GM18505 (cell line): Measurements from ENCODE around the gene CBX6.

Source experiments
- ATAC-seq: cut with Tn5 transposase; IDR thresholded peaks from one replicate; pipeline ENCODE4 v1.9.1; 2021; ENCODE audit not compliant: unreplicated experiment
- POLR2A ChIP-seq: IDR thresholded peaks from 4 replicates; pipeline ENCODE4 v1.6.1; 2011; ENCODE audit warnings: borderline replicate concordance; ENCODE audit not compliant: insufficient read depth, insufficient read length; ENCODE audit errors: extremely low read depth

CBX6 gene

DNA sequence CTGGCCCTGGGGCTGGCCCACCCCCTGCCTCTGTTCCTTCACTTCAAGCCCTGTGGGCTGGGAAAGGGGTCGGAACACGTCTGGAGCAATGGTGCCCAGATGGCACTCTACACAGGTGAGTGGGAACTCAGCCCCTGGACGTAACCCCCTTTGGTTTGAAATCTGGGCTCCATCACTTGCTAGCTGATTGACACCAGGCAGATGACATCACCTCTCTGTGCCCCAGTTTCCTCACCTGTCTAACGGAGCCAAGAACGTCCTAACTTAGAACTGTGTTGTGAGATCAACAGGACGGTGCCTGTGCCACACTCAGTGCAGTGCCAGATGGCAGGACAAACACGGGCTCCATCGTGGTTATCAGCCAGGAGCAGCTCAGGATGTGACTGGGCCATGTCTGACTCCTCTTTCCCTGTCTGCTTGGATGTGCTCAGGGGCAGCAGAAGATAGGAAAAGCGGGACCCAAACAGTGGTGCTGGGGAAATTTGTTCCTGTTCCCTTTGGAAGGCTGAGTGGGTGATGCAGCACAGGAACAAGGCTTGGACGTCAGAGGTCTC, 52.6 kb downstream of the CBX6 start:
- ATAC-seq: no peak
- no peak for TF ChIP-seq POLR2A

DNA sequence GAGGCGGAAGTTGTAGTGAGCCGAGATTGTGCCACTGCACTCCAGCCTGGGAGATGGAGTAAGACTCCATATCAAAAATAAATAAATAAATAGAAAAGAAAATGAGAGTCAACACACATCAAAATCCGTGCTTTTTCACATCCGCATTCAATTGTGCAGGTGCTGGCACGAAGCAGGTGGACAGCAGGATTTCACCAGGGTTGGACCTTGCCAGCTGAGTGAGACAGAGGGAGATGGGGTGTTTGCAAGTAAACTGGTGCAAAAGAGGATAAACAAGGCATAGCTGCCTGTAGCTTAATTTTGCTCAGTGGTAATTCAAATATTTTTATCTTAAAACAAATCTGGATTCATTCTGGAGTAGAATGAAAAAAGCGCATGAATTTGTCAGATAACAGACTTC, 54.8 kb downstream of the CBX6 start:
- no peak for TF ChIP-seq POLR2A
- no peak for ATAC-seq

DNA sequence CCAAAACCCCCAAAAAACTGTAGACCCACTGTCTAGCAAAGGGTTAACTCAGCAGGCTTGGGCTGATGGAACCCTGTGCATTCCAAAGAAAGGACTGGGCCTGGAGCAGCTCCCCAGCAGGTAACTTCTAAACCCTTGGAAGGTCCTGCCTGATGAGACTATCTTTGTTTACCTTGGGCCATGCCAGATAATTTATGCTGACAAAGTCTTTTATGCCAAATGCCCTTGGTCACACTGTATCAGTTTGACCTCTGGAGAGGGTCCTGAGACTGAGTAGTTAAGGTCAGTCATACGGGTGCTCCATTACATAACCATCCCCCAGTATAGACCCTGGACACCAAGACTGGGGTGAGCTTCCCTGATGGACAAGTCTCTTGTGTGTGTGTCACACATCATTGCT, 56.2 kb downstream of the CBX6 start:
- TF ChIP-seq POLR2A: no peak
- ATAC-seq: no peak
